Upper lobe of right lung (tissue), 1 donor: ENCODE results near the gene MRPL54. TPM values are rescaled to one million over a fixed set of nuclear protein-coding genes. Genes with fewer than 3 reads are reported as not detected.
A peak's percentile ranks its signal among the peaks of the same experiment; 100 is the strongest.
"Not testable (repeated sequence)": the region's sequence is repeated elsewhere in the genome, so short reads cannot be mapped to it uniquely, and the experiment has no call there.

Experiments used
- ATAC-seq: fragments of 200-7000 bp; cut with Tn5 transposase; one replicate; pipeline ENCODE4 v1.9.1; 2020; ENCODE audit warnings: mild to moderate bottlenecking, moderate library complexity
- DNase-seq: peaks from one replicate; pipeline ENCODE4 v3.0.0-alpha.2; 2020
- H3K27ac ChIP-seq: fragments of 200-600 bp; one replicate; pipeline ENCODE4 v1.8.0; 2022
- H3K27me3 ChIP-seq: fragments of 200-600 bp; one replicate; pipeline ENCODE4 v1.8.0; 2022; ENCODE audit warnings: mild to moderate bottlenecking
- H3K36me3 ChIP-seq: fragments of 200-600 bp; one replicate; pipeline ENCODE4 v1.8.0; 2022
- H3K4me1 ChIP-seq: fragments of 200-600 bp; one replicate; pipeline ENCODE4 v1.8.0; 2022
- H3K4me3 ChIP-seq: fragments of 200-600 bp; one replicate; pipeline ENCODE4 v1.8.0; 2022; ENCODE audit warnings: mild to moderate bottlenecking
- H3K9me3 ChIP-seq: fragments of 200-600 bp; one replicate; pipeline ENCODE4 v1.8.0; 2022
- CTCF ChIP-seq: fragments of 200-600 bp; IDR thresholded peaks from one replicate; pipeline ENCODE4 v1.8.0; 2022; ENCODE audit warnings: antibody characterized with exemption
- intact Hi-C: fragments of 100-400 bp; cut with DNase I; formaldehyde crosslinking; loops from one replicate; pipeline ENCODE4 v1.11.0; 2022
- total RNA-seq: library from RNA; stranded (reverse); fragmentation: NEBNext Ultra II Directional; extraction: Animal tissue kit (Norgen Biotek cat#: 25700); gene quantifications from one replicate; pipeline ENCODE4 v1.2.1, GENCODE V29; 2021
- donor health status: DM: no; HTN: yes; CAD: no; lungs with severe emphysema.

MRPL54 gene
- total RNA-seq, 1 donor from 2014 or later, result 59.7 TPM

GRCh38 chr19:3761382-3762129 is 926 bp upstream of the MRPL54 start, which contains the start of gene APBA3:
APBA3 (minus strand) TSS chr19:3761692; CDS start chr19:3760264, 1,428 bp downstream.
- H3K27ac ChIP-seq, result peak within 1 kb of the TSS; percentile 99
- no peaks in the 10 kb centered on the region for H3K27me3 ChIP-seq
- H3K9me3 ChIP-seq, result no peaks in the 10 kb centered on the region
- TF ChIP-seq CTCF, result peak; percentile 67
- H3K4me3 ChIP-seq, result peak within 1 kb of the TSS; percentile 97
- peak; percentile 96 for DNase-seq
- intact Hi-C loops, result no loop called here
- peaks cover 25% of the 10 kb centered on the region for H3K36me3 ChIP-seq
- H3K4me1 ChIP-seq, result peaks cover 35% of the 10 kb centered on the region
- peak; percentile 77 for ATAC-seq

- H3K4me3 ChIP-seq, result peak overlapping the region; percentile 71
- no peak for DNase-seq
- H3K36me3 ChIP-seq, result peaks cover 27% of the 10 kb centered on the region
- ATAC-seq, result no peak
- no peaks in the 10 kb centered on the region for H3K9me3 ChIP-seq
- intact Hi-C loops, result no loop called here
- no peak for TF ChIP-seq CTCF
- H3K4me1 ChIP-seq, result peaks cover 35% of the 10 kb centered on the region
- peak overlapping the region; percentile 99 for H3K27ac ChIP-seq
- H3K27me3 ChIP-seq, result no peaks in the 10 kb centered on the region
Observed at GRCh38 chr19:3762130-3762473, 380 bp upstream of the MRPL54 start.

- Histone ChIP-seq H3K9me3 (no peaks in the 10 kb centered on the region), H3K27ac (no peak overlapping the region), H3K4me3 (no peak overlapping the region), H3K36me3 (peaks cover 33% of the 10 kb centered on the region), H3K27me3 (no peaks in the 10 kb centered on the region), H3K4me1 (peaks cover 19% of the 10 kb centered on the region)
- ATAC-seq (no peak), DNase-seq (no peak)
- intact Hi-C loops, result no loop called here
- TF ChIP-seq CTCF, result no peak
Observed at GRCh38 chr19:3765121-3765520, 2.6 kb downstream of the MRPL54 start.

GRCh38 chr19:3765757-3766156 is 3.3 kb downstream of the MRPL54 start:
- ATAC-seq, DNase-seq, H3K27ac ChIP-seq, H3K9me3 ChIP-seq, intact Hi-C loops, H3K4me3 ChIP-seq, H3K27me3 ChIP-seq: not testable (repeated sequence)
- H3K36me3 ChIP-seq, result peaks cover 33% of the 10 kb centered on the region
- H3K4me1 ChIP-seq, result peaks cover 17% of the 10 kb centered on the region

- no peak for DNase-seq
- TF ChIP-seq CTCF, result no peak
- intact Hi-C loops, result no loop called here
- Histone ChIP-seq H3K4me1 (peaks cover 14% of the 10 kb centered on the region), H3K4me3 (no peak overlapping the region), H3K9me3 (no peaks in the 10 kb centered on the region), H3K27ac (no peak overlapping the region), H3K36me3 (peaks cover 33% of the 10 kb centered on the region), H3K27me3 (no peaks in the 10 kb centered on the region)
- no peak for ATAC-seq
Observed at GRCh38 chr19:3766520-3766919, 4.0 kb downstream of the MRPL54 start.

GRCh38 chr19:3767050-3767449 is 4.6 kb downstream of the MRPL54 start:
- no peak for DNase-seq

More at GRCh38 chr19:3767050-3767449, 4.6 kb downstream of the MRPL54 start:
- Histone ChIP-seq H3K4me1 (peaks cover 9% of the 10 kb centered on the region), H3K9me3 (no peaks in the 10 kb centered on the region), H3K4me3 (no peak overlapping the region), H3K27me3 (no peaks in the 10 kb centered on the region), H3K36me3 (peaks cover 33% of the 10 kb centered on the region), H3K27ac (no peak overlapping the region)
- intact Hi-C loops, result no loop called here
- no peak for ATAC-seq
- no peak for TF ChIP-seq CTCF
